ENCODE data around the gene GPD1. TPM values are rescaled to one million over a fixed set of nuclear protein-coding genes. Genes with fewer than 3 reads are reported as not detected.

Gene GPD1
- 1 to 10 TPM in 1 of 2 donors, under 1 TPM in 1; 0.93 to 1.1 TPM for total RNA-seq
- polyA plus RNA-seq (2013, experiment 1 of 2) = 0.32 TPM
- polyA plus RNA-seq (2013, experiment 2 of 2) = 0.46 TPM
- long read RNA-seq, experiment 1 = 0 reads
- long read RNA-seq, experiment 2, partial matches to known transcripts = 0 of 1 reads
- long read RNA-seq, experiment 2, other reads (novel, unspliced or antisense) = 1 of 1 reads
- long read RNA-seq, experiment 3, partial matches to known transcripts = 0 of 1 reads
- long read RNA-seq, experiment 3, other reads (novel, unspliced or antisense) = 0 of 1 reads
- long read RNA-seq, experiment 4, partial matches to known transcripts = 0 of 1 reads
- long read RNA-seq, experiment 4, other reads (novel, unspliced or antisense) = 0 of 1 reads

GRCh38 chr12:50103767-50104321 is at the start of gene GPD1:
TSS of gene GPD1 (plus strand) at chr12:50104008. CDS start at chr12:50104051, 43 bp downstream.
- H3K27ac ChIP-seq (ENCODE audit: low read depth, low read length) = no peak within 1 kb of the TSS
- H3K9ac ChIP-seq (ENCODE audit: extremely low read depth, low read length, poor library complexity, severe bottlenecking) = no peak within 1 kb of the TSS
- H3K9me3 Mint-ChIP-seq = no peaks in the 10 kb centered on the region
- H3K4me1 ChIP-seq (ENCODE audit: control insufficient read depth, insufficient read depth, low read length) = no peaks in the 10 kb centered on the region
- DNase-seq = peak; percentile 89
- H3K27ac Mint-ChIP-seq = no peak within 1 kb of the TSS
- H3K36me3 Mint-ChIP-seq (ENCODE audit: low read depth) = peaks cover 28% of the 10 kb centered on the region
- H3K36me3 ChIP-seq (ENCODE audit: control insufficient read depth, insufficient read depth, low read length) = peaks cover 25% of the 10 kb centered on the region
- H3K4me3 ChIP-seq (ENCODE audit: low read length) = no peak within 1 kb of the TSS
- H3K27me3 Mint-ChIP-seq (ENCODE audit: insufficient read depth) = peaks cover 5% of the 10 kb centered on the region
- H3K4me1 Mint-ChIP-seq = peaks cover 15% of the 10 kb centered on the region
- H3K27me3 ChIP-seq (ENCODE audit: control insufficient read depth, insufficient read depth, low read length, poor library complexity, severe bottlenecking) = no peaks in the 10 kb centered on the region
- no peaks in the 10 kb centered on the region for H3K9me3 ChIP-seq (ENCODE audit: control insufficient read depth, low read length)
- 63 to 93% methylated on average over 3 to 13 of the region's 13 CpGs for WGBS, 2 experiments (ENCODE audit: insufficient coverage in 1 of 2, insufficient read length in 1 of 2)
- no peak for TF ChIP-seq CTCF (conservative IDR thresholded peaks at IDR 0.05)
- no peak within 1 kb of the TSS for H3K4me3 Mint-ChIP-seq

- Histone ChIP-seq H3K36me3 (ENCODE audit: control insufficient read depth, insufficient read depth, low read length) (no peaks in the 10 kb centered on the region), H3K4me1 (ENCODE audit: control insufficient read depth, insufficient read depth, low read length) (no peaks in the 10 kb centered on the region), H3K27me3 (ENCODE audit: control insufficient read depth, insufficient read depth, low read length, poor library complexity, severe bottlenecking) (peaks cover 78% of the 10 kb centered on the region), H3K27ac (ENCODE audit: low read depth, low read length) (no peak overlapping the region), H3K4me3 (ENCODE audit: low read length) (peak overlapping the region; percentile 85), H3K9me3 (ENCODE audit: control insufficient read depth, low read length) (no peaks in the 10 kb centered on the region), H3K9ac (ENCODE audit: extremely low read depth, low read length, poor library complexity, severe bottlenecking) (no peak overlapping the region)
- Mint-ChIP-seq H3K9me3 (no peaks in the 10 kb centered on the region), H3K27ac (no peak overlapping the region), H3K27me3 (ENCODE audit: insufficient read depth) (peaks cover 92% of the 10 kb centered on the region), H3K36me3 (ENCODE audit: low read depth) (no peaks in the 10 kb centered on the region), H3K4me1 (peaks cover 15% of the 10 kb centered on the region), H3K4me3 (peak overlapping the region; percentile 69)
- peak; percentile 92 for DNase-seq
- 6 to 15% methylated on average over 7 to 17 of the region's 17 CpGs for WGBS, 2 experiments (ENCODE audit: insufficient coverage in 1 of 2, insufficient read length in 1 of 2)
- peak; percentile 99 for TF ChIP-seq CTCF (conservative IDR thresholded peaks at IDR 0.05)
Observed at GRCh38 chr12:50055831-50056638, 47.8 kb upstream of the GPD1 start.

- no peak for DNase-seq
- WGBS, 2 experiments (ENCODE audit: insufficient coverage in 1 of 2, insufficient read length in 1 of 2) = 18 to 20% methylated on average over 1 to 3 of the region's 3 CpGs
- peak overlapping the region; percentile 85 for H3K4me3 ChIP-seq (ENCODE audit: low read length)
- no peak for TF ChIP-seq CTCF (conservative IDR thresholded peaks at IDR 0.05)
- Mint-ChIP-seq H3K27ac (no peak overlapping the region), H3K9me3 (no peaks in the 10 kb centered on the region), H3K27me3 (ENCODE audit: insufficient read depth) (peaks cover 92% of the 10 kb centered on the region), H3K4me3 (peak overlapping the region; percentile 69), H3K4me1 (peaks cover 11% of the 10 kb centered on the region), H3K36me3 (ENCODE audit: low read depth) (no peaks in the 10 kb centered on the region)
- H3K4me1 ChIP-seq (ENCODE audit: control insufficient read depth, insufficient read depth, low read length) = no peaks in the 10 kb centered on the region
- no peaks in the 10 kb centered on the region for H3K36me3 ChIP-seq (ENCODE audit: control insufficient read depth, insufficient read depth, low read length)
- peaks cover 78% of the 10 kb centered on the region for H3K27me3 ChIP-seq (ENCODE audit: control insufficient read depth, insufficient read depth, low read length, poor library complexity, severe bottlenecking)
- no peaks in the 10 kb centered on the region for H3K9me3 ChIP-seq (ENCODE audit: control insufficient read depth, low read length)
- H3K27ac ChIP-seq (ENCODE audit: low read depth, low read length) = no peak overlapping the region
- H3K9ac ChIP-seq (ENCODE audit: extremely low read depth, low read length, poor library complexity, severe bottlenecking) = no peak overlapping the region
Observed at GRCh38 chr12:50056639-50056976, 47.2 kb upstream of the GPD1 start.
